ENCODE measurements around the gene RNF145.
"Not testable (repeated sequence)": the region's sequence is repeated elsewhere in the genome, so short reads cannot be mapped to it uniquely, and the experiment has no call there.

Gene RNF145, protein sequence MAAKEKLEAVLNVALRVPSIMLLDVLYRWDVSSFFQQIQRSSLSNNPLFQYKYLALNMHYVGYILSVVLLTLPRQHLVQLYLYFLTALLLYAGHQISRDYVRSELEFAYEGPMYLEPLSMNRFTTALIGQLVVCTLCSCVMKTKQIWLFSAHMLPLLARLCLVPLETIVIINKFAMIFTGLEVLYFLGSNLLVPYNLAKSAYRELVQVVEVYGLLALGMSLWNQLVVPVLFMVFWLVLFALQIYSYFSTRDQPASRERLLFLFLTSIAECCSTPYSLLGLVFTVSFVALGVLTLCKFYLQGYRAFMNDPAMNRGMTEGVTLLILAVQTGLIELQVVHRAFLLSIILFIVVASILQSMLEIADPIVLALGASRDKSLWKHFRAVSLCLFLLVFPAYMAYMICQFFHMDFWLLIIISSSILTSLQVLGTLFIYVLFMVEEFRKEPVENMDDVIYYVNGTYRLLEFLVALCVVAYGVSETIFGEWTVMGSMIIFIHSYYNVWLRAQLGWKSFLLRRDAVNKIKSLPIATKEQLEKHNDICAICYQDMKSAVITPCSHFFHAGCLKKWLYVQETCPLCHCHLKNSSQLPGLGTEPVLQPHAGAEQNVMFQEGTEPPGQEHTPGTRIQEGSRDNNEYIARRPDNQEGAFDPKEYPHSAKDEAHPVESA

DNA sequence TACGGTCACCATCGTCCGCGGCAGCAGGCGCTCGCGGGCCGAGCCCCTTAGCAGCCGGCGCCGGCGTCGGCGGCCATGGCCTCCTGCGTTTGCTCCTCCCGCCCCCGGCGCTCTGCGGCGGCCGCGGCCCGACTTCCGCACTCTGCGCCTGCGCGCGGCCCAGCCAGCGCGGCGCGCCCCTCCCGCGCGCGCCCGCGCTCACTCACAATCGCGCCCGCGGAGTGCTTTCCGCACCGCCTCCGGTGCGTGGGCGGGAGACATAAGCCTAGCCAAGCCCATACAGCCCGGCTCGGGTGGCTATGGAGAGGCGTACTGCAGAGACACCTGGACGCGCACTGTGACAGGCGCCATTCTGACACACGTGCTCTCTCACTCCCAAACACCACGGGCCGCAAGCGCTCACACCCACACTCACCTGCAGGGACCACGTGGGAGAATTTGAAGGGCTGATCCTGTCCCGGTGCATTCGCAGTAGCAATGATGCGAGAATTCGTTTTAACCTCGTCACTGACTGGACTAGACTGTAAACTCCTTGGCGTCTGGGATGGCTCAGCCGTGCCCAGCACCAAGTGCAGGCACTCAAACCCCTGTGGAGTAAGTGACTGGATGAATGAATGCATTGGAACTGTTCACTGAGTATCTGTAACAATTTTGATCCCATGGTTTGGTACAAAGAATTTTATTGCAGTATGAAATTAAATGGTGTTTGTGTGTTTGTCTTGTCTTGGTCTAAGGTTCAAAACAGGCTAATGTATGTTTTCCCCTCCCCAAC is at the start of gene RNF145:
Gene RNF145, minus strand, starts transcription at position 116 of the 772 bp plus-strand sequence. CDS start 5,936 bp downstream, outside the sequence.
- in situ Hi-C loops (cut with HindIII; ENCODE audit: low pct_ligation_motif_present, low pct_unique_long_range_greater_than_20kb, low sequenced_read_pairs): no loop called here

DNA sequence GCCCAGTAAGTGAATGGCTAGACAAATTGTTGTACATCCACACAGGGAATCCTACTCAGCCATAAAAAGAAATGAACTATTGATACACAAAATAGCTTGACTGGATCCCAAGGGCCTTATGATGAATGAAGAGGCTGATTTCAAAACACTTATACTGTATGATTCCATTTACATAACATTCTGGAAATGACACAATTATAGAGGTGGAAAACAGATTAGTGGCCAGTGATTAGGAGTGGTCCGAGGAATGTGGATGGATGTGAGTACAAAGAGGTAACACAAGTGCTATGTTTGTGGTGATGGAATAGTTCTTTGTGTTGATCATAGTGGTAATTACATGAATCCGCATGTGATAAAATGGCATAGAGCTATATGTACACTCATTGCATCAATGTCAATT is 49.0 kb upstream of the RNF145 start:
- in situ Hi-C loops (cut with HindIII; ENCODE audit: low pct_ligation_motif_present, low pct_unique_long_range_greater_than_20kb, low sequenced_read_pairs): no loop called here
- no peak for DNase-seq

More for the DNA sequence above, at the start of gene RNF145:
- DNase-seq: peak; percentile 69

DNA sequence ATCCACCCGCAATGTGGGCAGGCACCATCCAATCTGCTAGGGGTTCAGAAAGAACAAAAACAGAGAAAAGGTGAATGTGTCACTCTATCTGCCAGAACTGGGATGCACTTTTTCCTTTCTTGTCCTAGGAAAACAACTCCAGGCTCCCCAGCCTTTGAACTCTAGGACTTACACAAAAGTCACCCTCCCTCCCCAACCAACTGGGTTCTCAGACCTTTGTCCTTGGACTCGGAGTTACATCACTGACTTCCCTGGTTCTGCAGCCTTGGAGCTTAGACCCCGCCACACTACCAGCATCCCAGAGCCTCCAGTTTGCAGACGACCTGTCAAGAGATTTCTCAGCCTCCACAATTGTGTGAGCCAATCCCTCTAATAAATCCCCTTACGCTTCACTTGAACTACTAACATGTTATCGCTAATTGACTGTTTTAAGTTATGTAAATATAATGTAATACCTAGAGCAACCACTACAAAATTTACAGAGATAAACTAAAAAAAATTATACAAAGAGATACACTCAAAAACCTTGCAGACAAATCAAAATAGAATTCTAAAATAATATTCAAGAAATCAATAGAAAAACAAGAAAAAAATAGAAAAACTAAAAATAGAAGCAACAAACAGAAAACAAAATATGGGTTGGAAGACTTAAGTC is 48.4 kb upstream of the RNF145 start:
- in situ Hi-C loops (cut with HindIII; ENCODE audit: low pct_ligation_motif_present, low pct_unique_long_range_greater_than_20kb, low sequenced_read_pairs): no loop called here
- no peak for DNase-seq

DNA sequence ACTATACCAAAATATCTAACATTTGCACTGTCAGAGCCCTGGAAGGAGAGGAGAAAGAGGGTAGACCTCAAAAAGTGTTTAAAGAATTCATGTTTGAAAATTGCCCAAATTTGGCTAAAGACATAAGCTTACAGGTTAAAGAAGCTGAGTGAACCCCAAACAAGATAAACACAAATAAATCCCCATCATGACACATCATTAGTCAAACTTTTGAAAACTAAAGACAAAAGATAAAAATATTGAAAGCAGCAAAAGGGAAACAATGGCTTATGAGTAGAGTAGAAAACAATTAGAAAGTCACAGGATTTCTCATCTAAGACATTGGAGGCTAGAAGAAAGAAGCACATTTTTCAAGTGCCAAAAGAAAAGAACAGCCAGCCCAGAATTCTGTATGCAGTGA is 47.7 kb upstream of the RNF145 start:
- in situ Hi-C loops (cut with HindIII; ENCODE audit: low pct_ligation_motif_present, low pct_unique_long_range_greater_than_20kb, low sequenced_read_pairs): no loop called here
- no peak for DNase-seq

DNA sequence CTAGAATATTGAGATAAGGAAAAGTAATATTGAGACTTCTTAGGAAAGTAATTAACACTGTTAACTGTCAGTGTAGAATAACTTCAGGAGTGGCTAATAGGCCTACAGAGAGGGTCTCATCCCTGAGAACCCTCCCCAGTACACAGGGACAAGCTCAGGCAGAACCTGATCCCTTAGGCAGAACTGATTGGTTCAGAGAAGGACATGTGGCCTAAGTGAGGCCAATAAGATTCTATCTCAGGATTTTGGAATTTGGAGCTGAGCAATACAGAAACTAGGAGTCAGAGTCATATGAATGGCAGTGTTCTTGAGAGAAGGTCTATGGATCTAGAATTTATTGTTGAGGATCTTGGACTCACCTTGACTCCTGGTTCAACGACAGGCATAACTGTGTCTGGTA is 42.8 kb upstream of the RNF145 start:
- in situ Hi-C loops (cut with HindIII; ENCODE audit: low pct_ligation_motif_present, low pct_unique_long_range_greater_than_20kb, low sequenced_read_pairs): no loop called here
- no peak for DNase-seq

- no peak for DNase-seq
- in situ Hi-C loops (cut with HindIII; ENCODE audit: low pct_ligation_motif_present, low pct_unique_long_range_greater_than_20kb, low sequenced_read_pairs): no loop called here
Measured at GRCh38 chr5:159249158-159249557, 39.8 kb upstream of the RNF145 start.

DNA sequence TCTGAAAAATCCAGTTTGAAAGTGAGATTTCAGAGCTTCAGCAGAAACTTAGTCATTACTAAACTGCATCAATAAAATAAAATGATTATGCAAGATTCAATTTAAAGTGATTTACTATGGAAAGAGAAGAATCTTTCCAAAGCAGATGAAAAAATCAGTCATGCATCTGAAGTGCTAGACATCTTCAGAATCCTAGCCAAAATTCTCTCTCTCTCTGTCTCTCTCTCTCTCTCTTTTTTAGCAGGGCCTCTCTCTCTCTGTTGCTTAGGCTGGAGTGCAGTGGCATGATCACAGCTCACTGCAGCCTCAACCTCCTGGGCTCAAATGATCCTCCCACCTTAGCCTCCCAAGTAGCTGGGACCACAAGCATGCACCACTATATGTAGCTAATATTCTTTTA is 35.5 kb upstream of the RNF145 start:
- no peak for DNase-seq
- in situ Hi-C loops (cut with HindIII; ENCODE audit: low pct_ligation_motif_present, low pct_unique_long_range_greater_than_20kb, low sequenced_read_pairs): no loop called here

- DNase-seq: no peak
- in situ Hi-C loops (cut with HindIII; ENCODE audit: low pct_ligation_motif_present, low pct_unique_long_range_greater_than_20kb, low sequenced_read_pairs): no loop called here
Measured at GRCh38 chr5:159244163-159244562, 34.8 kb upstream of the RNF145 start.

- no peak for DNase-seq
- in situ Hi-C loops (cut with HindIII; ENCODE audit: low pct_ligation_motif_present, low pct_unique_long_range_greater_than_20kb, low sequenced_read_pairs): no loop called here
Measured at GRCh38 chr5:159243385-159243784, 34.0 kb upstream of the RNF145 start.

DNA sequence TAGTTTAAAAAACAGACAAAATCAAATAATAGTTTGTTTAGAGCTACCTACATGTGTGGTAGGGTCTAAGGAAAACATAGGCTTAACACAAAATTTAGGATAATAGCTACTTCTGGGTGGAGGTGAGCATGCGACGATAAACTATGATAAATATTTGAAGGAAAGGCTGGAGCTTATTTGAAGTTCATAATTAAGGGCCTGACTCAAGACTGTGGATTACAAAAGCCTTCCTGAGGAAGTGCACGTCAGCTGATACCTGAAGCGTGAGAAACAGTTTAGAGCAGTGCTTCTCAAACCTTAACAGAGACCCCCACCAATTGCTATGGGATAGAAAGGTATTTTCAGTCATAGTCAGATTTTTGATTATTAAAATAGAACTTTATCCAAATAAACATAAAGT is 33.3 kb upstream of the RNF145 start:
- DNase-seq: no peak
- in situ Hi-C loops (cut with HindIII; ENCODE audit: low pct_ligation_motif_present, low pct_unique_long_range_greater_than_20kb, low sequenced_read_pairs): no loop called here

GRCh38 chr5:159241946-159242552 is 32.7 kb upstream of the RNF145 start:
- no peak for DNase-seq
- in situ Hi-C loops (cut with HindIII; ENCODE audit: low pct_ligation_motif_present, low pct_unique_long_range_greater_than_20kb, low sequenced_read_pairs): no loop called here

DNA sequence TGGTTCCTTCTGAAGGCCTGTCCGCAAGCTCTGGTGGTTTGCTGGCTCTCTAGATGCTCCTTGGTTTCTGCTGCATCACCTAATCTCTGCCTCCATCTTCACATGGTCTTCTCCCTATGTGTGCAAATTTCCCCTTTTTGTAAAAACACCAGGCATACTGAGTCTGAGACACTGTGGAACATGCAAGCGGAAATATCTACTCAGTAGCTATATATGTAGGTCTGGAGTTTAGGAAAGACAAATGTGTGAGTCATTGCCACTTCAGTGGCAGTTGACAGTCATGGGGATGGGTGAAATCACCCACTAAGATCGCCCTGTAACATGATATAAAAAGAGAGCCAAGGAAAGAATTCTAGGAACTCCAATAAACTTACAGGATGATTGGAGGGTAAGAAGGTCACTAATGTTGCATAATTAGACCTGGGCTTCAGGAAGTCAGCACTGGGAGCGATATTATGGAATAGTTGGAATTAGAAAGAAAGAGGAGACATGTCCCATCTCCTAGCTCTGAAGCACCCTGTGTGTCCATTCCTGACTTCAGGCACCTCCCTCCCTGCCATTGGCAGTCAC is 31.0 kb upstream of the RNF145 start:
- peak; percentile 35 for DNase-seq
- in situ Hi-C loops (cut with HindIII; ENCODE audit: low pct_ligation_motif_present, low pct_unique_long_range_greater_than_20kb, low sequenced_read_pairs): no loop called here

DNA sequence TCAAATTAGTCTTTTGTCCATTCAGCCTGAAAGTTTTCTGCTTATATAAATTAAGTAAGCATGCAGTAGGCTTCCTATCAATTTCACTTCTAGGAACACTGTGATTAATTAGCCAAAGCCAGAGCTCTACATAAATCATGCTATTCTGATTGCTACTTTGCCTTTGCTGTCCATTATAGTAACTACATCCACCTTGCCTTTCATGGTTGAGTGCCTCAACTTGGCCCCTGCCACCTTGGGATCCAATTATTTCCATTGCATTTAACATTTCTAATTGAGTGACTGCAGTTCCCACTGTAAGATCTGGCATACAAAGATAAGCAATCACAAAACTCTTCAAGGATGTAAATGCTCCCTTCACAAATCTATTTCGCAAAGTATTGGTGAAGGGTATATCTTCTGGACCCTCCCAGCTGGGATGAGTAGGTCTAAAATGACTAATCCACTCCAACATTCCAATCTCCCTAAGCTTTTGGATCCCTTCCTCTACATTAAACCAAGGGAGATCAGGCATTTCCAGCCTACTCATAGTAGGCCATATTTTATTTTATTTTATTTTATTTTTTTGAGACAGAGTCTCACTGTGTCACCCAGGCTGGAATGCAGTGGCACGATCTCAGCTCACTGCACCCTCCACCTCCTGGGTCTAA is 26.6 kb upstream of the RNF145 start:
- DNase-seq; in situ Hi-C loops (cut with HindIII; ENCODE audit: low pct_ligation_motif_present, low pct_unique_long_range_greater_than_20kb, low sequenced_read_pairs): not testable (repeated sequence)

DNA sequence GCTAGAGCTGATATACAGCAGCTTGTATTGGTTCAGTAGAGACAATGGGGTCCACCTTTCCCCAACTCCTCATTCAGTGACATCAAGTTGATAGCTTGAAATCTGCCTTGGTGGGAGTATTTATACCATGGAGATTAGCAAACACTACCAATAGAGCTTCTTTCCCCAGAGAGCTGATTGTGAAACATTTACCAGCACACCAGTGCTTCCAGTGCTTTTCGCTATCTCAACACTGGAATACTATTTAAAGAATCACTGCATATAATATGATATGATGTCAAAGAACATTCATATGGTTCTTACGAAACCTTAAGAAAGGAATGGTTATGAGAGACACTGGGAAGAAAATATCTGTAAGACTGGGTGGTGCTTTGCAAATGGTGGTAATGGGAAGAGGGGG is 21.8 kb upstream of the RNF145 start:
- DNase-seq: no peak
- in situ Hi-C loops (cut with HindIII; ENCODE audit: low pct_ligation_motif_present, low pct_unique_long_range_greater_than_20kb, low sequenced_read_pairs): no loop called here

DNA sequence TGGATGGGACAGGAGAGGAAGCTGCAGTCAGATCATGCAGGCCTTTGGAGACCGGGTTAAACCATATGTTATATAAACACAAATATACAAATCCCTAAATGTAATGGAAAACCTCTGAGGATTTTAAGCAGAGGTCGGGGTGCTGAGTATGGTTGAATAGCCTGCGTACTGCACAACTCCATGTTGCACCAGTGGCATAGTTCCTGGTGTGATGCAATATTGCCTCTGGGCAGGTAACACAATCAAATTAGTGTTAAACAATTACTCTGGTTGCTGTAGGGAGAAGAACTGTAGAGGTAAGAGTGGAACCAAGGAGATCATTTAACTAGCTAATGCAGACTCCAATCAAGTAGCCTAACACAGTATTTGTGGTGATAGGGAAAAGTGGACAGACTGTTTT is 21.3 kb upstream of the RNF145 start:
- in situ Hi-C loops (cut with HindIII; ENCODE audit: low pct_ligation_motif_present, low pct_unique_long_range_greater_than_20kb, low sequenced_read_pairs): no loop called here
- no peak for DNase-seq

DNA sequence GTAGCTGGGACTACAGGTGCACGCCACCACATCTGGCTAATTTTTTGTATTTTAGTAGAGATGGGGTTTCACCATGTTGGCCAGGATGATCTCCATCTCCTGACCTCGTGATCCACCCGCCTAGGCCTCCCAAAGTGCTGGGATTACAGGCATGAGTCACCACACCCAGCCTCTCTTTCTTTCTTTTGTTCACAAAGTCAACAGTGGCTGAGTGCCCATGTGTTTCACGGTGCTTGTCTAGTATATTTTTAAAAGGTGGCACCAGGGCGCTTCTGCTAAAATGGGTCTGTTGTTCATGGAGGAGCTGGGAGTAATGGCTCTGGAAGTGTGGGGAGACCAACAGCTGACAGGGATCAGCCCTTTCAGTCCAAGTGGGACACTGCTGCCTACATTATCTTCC is 18.7 kb upstream of the RNF145 start:
- in situ Hi-C loops (cut with HindIII; ENCODE audit: low pct_ligation_motif_present, low pct_unique_long_range_greater_than_20kb, low sequenced_read_pairs); DNase-seq: not testable (repeated sequence)

DNA sequence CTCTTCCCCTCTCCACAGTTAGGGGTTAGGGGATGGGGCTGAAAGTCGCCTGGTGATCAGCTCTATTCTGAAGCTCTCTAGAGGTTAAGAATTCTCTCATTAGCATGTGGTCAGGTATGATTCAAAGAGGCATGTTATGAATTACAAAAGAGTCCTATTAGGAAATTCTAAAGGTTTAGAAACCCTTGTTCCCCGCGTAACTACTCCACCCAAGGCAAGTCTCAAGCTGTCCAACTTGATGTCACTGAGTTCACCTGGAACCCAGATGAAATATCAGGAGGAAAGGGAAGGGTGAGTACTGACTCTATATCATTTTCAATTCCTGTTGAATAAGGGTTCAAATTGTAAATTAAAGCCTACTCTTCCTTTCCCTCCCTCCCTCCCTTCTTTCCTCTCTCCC is 18.1 kb upstream of the RNF145 start:
- in situ Hi-C loops (cut with HindIII; ENCODE audit: low pct_ligation_motif_present, low pct_unique_long_range_greater_than_20kb, low sequenced_read_pairs): no loop called here
- no peak for DNase-seq

DNA sequence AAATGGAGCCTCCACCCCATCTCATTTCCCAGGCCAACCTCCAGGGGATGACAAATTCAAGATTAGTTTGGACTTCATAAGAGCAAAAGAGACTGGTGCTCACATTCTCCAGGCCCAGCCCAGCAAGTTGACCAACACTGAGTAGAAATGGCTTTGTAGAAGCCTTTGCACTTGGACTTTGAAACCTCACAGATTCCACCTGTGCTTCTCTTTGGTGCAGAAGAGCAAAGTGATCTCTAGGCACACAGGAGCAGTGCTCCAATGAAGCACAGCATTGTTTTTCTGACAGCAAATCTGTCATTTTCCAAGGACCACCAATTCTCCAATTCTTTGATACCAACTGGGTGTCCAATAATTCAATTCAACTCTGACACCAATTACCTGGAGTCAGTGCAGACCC is 17.1 kb upstream of the RNF145 start:
- in situ Hi-C loops (cut with HindIII; ENCODE audit: low pct_ligation_motif_present, low pct_unique_long_range_greater_than_20kb, low sequenced_read_pairs): no loop called here
- DNase-seq: no peak
